Renal pelvis (tissue), 4 donors: ENCODE data around the gene TSPYL4. TPM values are rescaled to one million over a fixed set of nuclear protein-coding genes. Genes with fewer than 3 reads are reported as not detected.

ENCODE experiments used
- DNase-seq: peaks from one replicate; pipeline ENCODE4 v3.0.0-alpha.2; 2013
- polyA plus RNA-seq, 3 donors: library from polyadenylated mRNA; unstranded; fragments of 120-200 nt; gene quantifications; one replicate each; pipeline ENCODE4 v1.2.1, GENCODE V29; 2013; ENCODE audit not compliant: insufficient read length in 3 of 3

Gene TSPYL4
- polyA plus RNA-seq, 3 donors, result 60.0 to 60.6 (median 60.4) TPM

DNA sequence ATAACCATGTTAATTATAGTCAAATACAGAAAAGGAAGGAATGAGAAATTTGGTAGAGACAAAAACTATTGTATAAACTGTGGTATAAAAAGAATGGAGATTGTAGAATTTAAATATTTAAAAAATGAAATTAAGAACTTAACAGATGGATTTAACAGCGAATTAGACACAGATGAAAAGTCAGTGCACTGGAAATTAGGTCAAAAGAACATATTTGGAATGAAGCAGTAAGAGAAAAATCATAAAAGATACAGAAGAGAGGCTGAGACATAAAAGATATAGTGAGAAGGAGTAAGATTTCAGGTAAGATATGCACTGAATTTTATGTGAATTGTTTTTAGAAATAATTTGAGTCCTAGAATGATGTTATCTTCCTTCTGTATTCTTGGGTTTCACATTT, 14.0 kb downstream of the TSPYL4 start:
- no peak for DNase-seq

DNA sequence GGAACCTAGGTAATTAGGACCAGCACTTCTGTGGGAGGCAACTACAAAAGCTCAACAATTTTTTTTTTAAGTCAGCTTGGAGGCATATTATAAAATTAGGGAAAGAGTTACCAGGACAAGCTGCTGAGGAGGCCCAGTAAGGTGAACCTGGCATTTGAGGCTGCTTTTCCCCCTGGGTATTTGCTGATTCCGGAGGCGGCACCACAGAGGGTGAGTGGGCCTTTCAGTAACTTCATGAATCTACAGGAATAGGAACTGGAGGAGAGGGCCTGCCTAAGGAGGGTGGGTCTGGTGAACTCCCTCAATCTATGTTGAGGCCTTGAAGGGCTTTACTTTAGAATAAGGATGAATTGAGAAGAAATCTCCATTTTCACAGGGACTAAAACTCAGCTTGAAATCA, 14.6 kb downstream of the TSPYL4 start:
- DNase-seq, result no peak

DNA sequence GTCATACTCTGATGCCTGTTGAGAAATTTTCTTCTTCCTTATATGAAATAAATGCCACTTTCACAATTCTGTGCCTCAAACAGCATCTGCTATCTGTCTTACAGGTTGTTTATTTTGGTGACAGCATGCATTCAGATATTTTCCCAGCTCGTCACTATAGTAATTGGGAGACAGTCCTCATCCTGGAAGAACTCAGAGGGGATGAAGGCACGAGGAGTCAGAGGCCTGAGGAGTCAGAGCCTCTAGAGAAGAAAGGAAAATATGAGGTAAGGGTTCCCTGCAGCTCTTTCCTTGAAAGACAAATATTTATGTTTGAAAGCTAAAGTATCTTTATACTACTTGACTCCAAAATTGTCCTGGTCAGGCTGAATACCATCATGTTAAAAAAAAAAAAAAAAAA, 15.8 kb downstream of the TSPYL4 start:
- no peak for DNase-seq

DNA sequence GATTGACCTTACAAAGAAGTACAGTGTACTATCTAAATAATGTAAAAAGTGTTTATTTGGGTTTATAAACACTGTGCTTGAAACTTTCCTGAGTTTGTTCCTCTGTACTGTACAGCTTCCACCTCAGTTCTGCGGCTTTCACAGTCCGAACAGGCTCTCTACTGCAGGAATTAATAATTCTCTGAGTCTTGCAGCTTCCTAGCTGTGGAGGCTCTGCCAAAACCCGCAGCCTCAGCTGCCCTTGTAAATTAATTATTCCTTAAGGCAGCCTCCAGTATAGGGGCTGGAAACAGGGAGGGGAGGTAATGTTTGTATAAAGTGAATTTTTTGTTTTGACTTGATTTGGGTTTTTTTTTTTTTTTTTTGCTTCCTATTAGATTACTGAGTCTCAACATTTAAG, 19.2 kb downstream of the TSPYL4 start:
- no peak for DNase-seq

DNA sequence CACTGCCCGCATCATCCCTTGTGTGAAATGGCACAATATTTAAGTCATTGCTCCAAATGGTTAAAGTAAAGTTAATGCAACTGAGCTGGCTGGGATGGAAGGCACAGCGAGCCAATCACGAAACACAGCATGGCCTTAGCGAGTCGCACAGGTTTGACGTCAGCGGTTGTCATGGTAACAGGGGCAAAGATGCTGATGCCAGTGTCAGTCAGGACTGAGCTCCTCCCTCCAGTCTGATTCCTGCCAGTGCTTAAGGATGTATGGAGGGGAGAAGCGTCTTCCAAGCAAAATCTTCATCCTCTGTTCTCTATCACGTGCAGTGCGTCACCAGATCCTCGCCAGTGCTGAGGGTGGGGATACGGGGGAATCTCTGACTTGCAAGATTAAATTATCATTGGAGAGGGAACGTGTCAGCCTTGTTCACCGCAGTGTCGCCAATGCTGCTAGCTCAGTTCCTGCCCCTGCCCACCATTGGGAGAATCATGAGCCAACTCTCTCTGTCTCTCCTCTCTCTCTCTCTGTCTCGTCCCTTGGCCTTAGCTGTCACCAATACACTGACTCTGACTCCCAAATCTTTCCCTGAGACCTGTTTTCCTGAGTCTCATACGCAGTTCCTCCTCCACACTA, 24.5 kb downstream of the TSPYL4 start:
- DNase-seq, result peak; percentile 89

DNA sequence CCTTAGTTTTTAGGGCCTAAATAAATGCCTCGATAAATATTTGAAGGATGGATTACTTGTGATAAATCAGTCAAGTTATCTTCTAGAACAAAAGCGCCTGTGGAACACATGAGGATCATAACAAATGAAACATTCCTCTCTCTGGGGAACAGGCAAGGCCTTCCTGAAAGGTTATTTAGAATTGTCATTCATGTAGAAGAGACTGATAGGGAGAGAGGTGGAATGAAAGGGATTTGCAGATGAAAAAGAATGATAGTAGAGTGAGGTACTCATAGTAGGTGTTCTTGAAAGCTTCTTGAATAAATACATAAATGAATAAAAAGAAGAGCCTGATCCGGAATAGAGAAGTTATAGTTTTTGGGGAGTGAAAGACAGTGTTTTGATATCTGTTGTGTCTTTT, 30.5 kb downstream of the TSPYL4 start:
- DNase-seq, result no peak

DNA sequence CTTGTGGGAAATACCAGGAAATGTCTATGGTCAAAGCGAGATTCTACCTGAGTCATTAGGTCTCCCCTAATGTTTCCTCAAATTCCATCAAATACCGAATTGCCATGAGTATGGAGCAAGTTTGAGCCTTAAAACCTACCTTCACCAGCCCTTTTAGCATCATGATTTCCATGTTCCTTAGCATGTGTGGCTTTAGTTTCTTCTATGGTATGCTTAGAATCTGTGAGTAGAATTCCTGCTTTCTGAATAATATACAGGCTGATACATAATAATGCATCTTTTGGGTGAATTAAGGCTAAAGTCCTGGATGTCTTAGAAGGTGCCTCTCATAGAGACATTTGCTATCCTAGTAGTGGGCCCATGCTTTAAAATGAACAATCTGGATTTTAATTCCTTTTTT, 32.0 kb downstream of the TSPYL4 start:
- no peak for DNase-seq

DNA sequence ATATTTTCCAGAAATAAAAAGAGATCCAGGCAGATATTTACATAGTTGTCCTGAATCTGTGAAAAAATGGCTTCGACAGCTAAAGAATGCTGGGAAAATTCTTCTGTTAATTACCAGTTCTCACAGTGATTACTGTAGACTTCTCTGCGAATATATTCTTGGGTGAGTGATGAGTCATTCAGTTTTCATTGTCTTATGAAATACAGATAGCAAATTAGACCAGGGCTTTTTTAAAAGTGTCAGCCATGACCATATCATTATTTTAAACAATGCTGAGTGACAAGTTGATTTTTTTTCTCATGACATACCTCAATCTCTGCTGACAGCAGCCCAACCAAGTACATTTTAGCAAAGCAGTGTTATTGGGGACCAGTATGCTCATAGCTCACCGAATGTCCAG, 32.8 kb downstream of the TSPYL4 start:
- DNase-seq, result no peak

DNA sequence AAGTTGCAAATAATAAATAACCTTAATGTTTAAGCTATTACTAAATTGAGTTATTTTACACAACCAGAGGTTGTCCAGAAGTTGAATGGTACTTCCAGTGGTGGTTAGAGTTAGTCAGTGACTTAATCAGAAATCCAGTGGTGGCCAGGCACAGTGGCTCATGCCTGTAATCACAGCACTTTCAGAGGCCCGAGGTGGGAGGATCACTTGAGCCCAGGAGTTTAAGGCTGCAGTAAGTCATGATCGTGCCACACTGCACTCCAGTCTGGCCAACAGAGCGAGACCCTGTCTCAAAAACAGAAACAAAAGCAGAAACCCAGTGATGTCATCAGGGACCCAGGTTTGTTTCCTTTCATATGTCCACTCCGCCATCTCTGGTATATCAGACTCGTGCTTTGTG, 35.0 kb downstream of the TSPYL4 start:
- DNase-seq, result no peak

DNA sequence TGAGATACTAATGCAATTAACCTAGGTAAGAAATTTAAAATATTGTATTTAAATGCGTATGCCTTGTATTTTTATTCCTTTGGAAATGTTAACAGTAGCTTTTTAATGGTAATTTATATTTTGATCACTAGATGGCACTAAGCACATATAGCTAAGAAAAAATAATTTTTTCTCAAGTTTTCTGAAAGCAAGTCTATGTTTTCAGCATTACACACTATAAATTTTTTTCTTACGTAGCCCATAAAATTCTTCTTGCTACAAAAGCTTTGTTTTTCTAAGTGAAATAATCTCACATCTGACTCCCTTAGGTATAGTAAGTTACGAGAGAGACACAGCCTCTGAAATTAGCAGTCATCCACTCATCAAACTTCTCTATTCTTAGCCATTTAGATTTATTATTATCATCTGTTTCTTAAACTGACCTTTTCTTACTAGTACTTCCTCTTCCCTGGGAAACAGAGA, 35.7 kb downstream of the TSPYL4 start:
- DNase-seq, result no peak

DNA sequence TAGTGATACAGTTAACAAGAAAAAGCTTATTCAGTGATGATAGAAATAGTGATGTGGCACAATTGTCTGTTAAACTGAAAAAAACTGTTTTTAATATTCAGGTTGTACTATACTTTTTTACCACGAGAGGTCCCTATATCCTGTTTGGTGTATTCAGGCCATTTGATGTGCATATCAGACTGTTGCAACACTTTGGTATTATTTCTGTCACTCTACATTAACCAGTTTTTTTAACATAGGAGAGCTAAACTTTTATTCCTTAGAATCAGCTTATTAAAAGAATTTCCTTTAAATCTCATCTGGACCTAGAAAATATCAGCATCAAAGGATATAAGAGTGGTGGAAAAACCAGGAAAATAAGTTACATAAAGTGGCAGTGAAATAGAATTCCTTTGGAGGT, 36.8 kb downstream of the TSPYL4 start:
- no peak for DNase-seq

DNA sequence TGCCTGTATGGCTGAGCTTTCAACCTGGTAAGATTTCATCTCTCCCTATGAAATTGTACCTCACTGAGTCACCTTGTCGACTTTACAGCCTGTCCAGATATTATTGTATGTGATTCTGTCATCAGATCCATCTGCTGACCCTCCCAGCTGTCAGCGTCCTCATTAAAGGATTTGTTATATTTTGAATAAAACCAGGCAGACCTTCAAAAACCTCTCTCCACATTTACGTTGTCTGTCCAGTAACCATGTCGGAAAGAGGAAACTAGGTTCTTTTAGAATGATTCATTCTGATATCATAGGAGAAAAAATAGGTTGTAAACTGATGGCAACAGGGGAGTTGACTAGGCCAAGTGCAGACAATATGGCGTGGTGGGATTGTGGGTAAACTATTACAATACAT, 38.5 kb downstream of the TSPYL4 start:
- DNase-seq, result no peak

DNA sequence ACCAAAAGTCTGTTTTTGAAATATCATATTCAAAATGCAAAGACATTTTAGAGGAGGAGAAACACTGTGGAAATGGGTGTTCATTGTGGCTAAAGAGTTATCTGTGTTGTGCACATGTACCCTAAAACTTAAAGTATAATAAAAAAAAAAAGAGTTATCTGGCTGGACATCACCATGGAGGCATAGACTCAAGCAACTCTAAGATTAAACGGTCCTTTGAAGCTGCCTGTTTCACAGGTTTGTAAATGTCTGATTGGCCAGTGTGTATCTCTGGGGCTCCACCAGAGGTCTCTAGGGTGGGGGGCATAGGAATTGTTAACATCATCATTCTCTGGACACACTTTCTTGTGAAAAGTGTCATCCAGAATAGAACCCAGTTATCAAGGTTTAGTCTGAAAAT, 39.2 kb downstream of the TSPYL4 start:
- DNase-seq, result no peak

DNA sequence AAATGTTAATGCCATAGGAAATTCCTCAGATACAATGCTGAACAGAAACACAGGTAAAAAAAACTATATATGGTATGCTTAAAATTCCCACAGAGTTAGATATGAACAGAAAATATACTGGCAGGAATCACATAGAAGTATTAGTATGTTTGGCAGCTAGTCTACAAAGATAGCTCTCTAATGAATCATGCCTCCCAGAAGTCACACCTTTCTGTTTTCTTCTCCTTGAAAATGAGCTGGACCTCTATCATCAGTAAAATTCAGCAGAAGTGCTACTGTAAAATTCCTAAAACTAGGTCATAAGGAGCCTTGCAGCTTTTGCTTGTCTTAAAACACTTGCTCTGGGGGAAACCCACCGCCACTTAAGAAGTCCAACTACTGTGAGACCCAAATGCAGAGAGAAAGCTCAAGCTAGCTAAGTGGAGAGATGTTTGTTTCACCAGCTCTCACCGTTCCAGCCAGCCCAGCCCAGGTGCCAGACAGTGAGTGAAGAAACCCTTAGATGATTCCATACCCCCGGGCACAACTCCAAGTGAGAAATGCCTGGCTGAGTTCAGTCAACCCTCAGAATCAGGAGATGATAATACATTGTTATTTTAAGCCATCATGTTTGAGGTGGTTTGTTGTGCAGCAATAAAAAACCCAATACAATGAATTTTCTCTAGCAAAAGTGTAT, 43.0 kb downstream of the TSPYL4 start:
- no peak for DNase-seq

DNA sequence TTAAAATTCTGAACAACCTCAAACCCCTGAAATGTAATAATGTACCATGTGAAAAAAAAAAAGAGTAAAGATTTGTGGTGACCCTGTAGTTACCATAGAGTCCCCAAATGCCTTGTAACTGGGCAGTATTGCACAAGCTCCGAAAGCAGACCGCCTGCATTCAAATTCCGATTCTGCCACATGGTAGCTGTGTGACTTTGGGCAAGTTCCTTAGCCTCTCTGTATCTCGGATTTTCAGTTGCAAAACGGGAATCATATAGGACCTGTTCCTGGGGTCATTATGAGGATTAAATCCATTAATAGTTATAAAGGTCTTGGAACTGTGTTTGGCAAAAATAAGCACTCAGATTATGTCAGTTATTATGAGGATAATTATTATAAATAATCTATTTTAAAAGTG, 43.6 kb downstream of the TSPYL4 start:
- no peak for DNase-seq

DNA sequence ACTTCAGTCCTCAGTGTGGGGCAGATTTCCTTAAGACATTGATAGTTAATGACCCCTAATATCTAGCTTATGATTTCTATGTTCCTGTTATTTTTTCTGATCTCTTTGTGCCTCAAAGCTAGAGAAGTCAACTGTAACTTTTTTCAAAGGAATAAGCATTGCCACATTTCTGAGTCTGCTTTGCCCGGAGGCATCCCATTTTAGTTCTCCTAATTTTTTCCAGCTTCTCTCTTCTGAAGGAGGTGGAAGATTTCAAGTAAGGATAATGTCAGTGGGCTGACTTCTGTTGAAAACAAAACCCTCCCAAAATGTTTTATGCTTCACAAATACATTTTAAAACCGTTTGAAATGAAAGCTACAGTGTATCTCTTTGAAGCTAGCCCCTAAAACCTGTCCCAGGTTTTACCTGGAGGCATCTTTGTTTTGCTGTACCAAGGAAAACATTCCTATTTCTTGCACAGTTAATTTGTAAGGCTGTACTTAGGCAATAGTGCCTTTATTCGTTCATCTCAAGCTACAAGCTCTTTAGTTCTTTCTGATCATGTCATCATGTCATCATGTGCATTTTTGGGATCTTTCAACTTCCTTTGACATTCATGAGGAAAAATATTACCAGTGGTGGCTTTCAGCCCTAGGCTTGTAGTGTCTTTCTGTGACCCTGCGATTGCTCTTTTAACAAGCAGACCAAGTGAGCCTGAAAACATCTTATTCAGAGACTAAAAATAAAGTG, 45.7 kb downstream of the TSPYL4 start:
- DNase-seq, result no peak

DNA sequence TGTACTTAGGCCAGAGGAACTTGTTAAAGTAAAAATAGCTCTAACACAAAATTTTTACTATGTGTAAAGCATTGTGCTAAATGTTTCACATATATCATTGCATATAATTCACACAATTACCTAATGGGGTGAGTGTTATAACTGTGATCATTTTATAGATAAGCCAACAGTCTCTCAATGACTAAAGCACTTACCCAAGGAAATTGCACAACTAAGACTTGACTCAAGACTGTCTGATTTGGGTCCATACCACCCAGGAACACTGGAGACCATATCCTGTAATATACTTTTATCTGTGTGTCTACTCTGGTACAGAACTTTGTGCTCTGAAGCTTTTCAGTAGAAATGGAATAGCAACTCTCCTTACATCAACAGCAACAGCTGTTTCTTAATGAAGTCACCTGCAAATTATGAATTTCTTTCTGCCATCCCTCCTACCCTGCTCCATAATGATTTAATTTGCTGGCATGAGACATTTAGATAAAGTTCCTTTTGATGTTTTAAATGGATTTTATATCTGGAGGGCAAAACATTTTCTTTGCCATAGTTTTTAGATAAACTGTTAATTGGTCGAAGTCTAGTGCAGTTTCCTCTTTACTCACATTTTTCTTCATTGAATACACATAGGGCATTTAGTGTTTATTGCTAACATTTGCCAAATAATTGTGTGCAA, 47.5 kb downstream of the TSPYL4 start:
- DNase-seq, result no peak

DNA sequence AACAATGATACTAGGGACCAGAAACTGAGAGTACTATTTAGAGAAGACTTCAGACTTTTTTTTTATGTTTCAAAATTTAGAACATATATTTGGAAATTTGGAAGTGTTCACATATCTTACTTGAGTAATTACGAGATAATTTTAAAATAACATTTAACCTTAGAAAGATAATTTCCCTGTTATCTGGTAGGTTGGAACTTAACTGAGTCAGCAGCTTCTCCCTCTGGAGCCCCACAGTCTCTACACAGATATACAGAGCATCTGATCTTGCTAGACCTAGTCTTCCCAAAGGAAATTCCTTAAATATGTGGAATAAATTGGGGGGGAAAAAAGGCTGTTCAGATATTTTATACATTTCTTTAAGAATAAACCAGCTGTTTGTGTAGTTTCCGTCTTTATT, 48.6 kb downstream of the TSPYL4 start:
- DNase-seq, result no peak

DNA sequence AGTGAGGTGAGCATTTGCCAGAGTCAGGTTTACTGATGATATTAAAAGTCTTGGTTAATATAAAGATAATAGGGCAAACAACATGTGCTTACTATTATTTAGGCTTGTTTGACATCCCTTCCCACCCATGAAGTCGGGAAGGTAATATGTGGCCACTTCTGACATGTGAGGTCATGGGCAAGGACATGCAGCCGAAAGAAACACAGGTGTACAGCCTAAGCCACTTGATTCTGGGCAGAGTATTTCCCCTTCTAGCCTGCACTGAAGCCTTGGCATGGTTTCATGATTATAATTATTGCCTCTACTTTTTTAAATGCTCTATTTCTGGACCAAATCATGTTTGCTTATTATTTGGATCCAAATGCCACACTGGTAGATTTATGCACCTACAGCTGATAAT, 52.3 kb downstream of the TSPYL4 start:
- no peak for DNase-seq

DNA sequence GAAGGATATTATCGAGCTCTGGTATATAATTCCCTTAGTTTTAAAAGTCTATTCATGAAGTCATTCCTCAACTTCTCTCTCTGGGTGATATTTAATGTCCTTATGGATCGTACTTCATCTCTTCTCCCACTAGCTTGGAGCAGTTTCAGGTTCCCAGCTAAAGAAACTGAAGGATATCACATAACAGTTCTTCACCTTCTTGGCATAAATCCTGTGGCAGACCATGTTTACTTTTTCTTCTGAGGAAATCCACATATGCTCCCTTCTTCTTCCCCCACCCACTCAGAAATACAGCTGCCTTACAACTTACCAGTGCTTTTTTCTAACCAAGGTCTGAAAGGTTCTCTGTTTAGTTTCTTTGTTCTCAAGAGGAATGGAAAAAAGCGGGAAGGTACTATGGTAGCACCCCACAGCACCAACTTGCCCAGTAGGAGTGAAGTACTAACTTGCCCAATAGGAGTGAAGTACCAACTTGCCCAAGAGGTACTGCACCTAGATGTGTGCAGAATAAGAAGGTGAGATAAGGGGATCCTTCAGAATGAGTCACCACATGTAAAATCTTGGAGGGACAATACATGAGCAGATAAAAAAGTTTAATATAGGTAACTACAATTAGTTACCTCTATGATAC, 53.1 kb downstream of the TSPYL4 start:
- peak; percentile 40 for DNase-seq
